Uterus (tissue), 4 donors: ENCODE data around the gene UQCRH. TPM values are rescaled to one million over a fixed set of nuclear protein-coding genes. Genes with fewer than 3 reads are reported as not detected.

Experiments used
- DNase-seq, 2 donors: peaks; one replicate each; pipeline ENCODE4 v3.0.0-alpha.2; 2019 to 2020
- H3K27ac ChIP-seq, 2 donors: fragments of 200-600 bp; sonication (generic); 1 replicate in 1 of 2; 2 replicates in 1 of 2; pipeline ENCODE4 v1.5.1; 2016 to 2018
- H3K27me3 ChIP-seq, 2 donors: fragments of 200-600 bp; sonication (generic); one replicate each; pipeline ENCODE4 v1.5.1; 2018 to 2019; ENCODE audit warnings: control low read depth in 1 of 2
- H3K36me3 ChIP-seq, 2 donors: fragments of 200-600 bp; sonication (generic); one replicate each; pipeline ENCODE4 v1.5.1; 2019; ENCODE audit warnings: control low read depth in 1 of 2
- H3K4me1 ChIP-seq, 2 donors: fragments of 200-600 bp; sonication (generic); one replicate each; pipeline ENCODE4 v1.5.1; 2018 to 2019; ENCODE audit warnings: control low read depth in 1 of 2
- H3K4me3 ChIP-seq, 2 donors: fragments of 200-600 bp; sonication (generic); 1 replicate in 1 of 2; 2 replicates in 1 of 2; pipeline ENCODE4 v1.5.1; 2018 to 2019; ENCODE audit warnings: mild to moderate bottlenecking in 1 of 2
- H3K9me3 ChIP-seq, 2 donors: fragments of 200-600 bp; sonication (generic); one replicate each; pipeline ENCODE4 v1.5.1; 2019; ENCODE audit warnings: control low read depth in 1 of 2
- CTCF ChIP-seq, 4 experiments: fragments of 200-600 bp in 2 of 4; fragments of 450-650 bp in 2 of 4; sonication (generic) in 2 of 4; IDR thresholded peaks; one replicate each; pipeline ENCODE4 v1.5.1; 2016 to 2019; ENCODE audit warnings: antibody characterized with exemption in 4 of 4, mild to moderate bottlenecking in 2 of 4, moderate library complexity in 1 of 4
- POLR2A ChIP-seq, 2 donors: fragments of 450-650 bp; IDR thresholded peaks; one replicate each; pipeline ENCODE4 v1.6.1; 2016; ENCODE audit warnings: antibody characterized with exemption in 2 of 2, mild to moderate bottlenecking in 1 of 2, moderate library complexity in 1 of 2
- intact Hi-C: fragments of 100-400 bp; cut with DNase I; formaldehyde crosslinking; loops from one replicate; pipeline ENCODE4 v1.15.1; 2023; ENCODE audit warnings: low total_unique reads
- total RNA-seq, 4 donors: library from RNA; depleted of rRNA in 3 of 4; stranded (reverse); fragments of >200 nt in 3 of 4; gene quantifications; one replicate each; pipeline versions ENCODE4 v1.1.0 to v1.2.4, GENCODE V29; 2014 to 2023
- donor health status: DM: yes; HTN: yes; CAD: no.

Gene UQCRH
- total RNA-seq, 4 donors from 2014 or later = 111 to 354 (median 296) TPM

- Histone ChIP-seq H3K36me3 (no peaks in the 10 kb centered on the region), H3K27ac (peak overlapping the region; percentile 91 to 97), H3K9me3 (no peaks in the 10 kb centered on the region), H3K27me3 (no peaks in the 10 kb centered on the region), H3K4me3 (no peak overlapping the region), H3K4me1 (no peaks in the 10 kb centered on the region)
- intact Hi-C loops = no loop called here
- no peak for DNase-seq
- TF ChIP-seq POLR2A (IDR thresholded peaks at IDR 0.05) = no peak
- TF ChIP-seq CTCF (IDR thresholded peaks at IDR 0.05) = no peak
These were observed 38.7 kb downstream of the UQCRH start for GRCh38 chr1:46342084-46342656.

GRCh38 chr1:46342677-46343350, 39.3 kb downstream of the UQCRH start:
- TF ChIP-seq POLR2A (IDR thresholded peaks at IDR 0.05) (no peak), CTCF (IDR thresholded peaks at IDR 0.05) (no peak)
- no peaks in the 10 kb centered on the region for H3K36me3 ChIP-seq
- no peaks in the 10 kb centered on the region for H3K27me3 ChIP-seq
- H3K4me1 ChIP-seq = no peaks in the 10 kb centered on the region
- H3K9me3 ChIP-seq = no peaks in the 10 kb centered on the region
- no peak for DNase-seq
- no peak overlapping the region for H3K4me3 ChIP-seq
- no peak overlapping the region for H3K27ac ChIP-seq
- intact Hi-C loops = no loop called here

GRCh38 chr1:46343351-46343695, 39.8 kb downstream of the UQCRH start:
- Histone ChIP-seq H3K27ac (no peak overlapping the region), H3K4me3 (no peak overlapping the region), H3K27me3 (no peaks in the 10 kb centered on the region), H3K4me1 (no peaks in the 10 kb centered on the region), H3K36me3 (no peaks in the 10 kb centered on the region), H3K9me3 (no peaks in the 10 kb centered on the region)
- TF ChIP-seq CTCF (IDR thresholded peaks at IDR 0.05) (no peak), POLR2A (IDR thresholded peaks at IDR 0.05) (no peak)
- intact Hi-C loops = no loop called here
- DNase-seq = no peak

- no peak for DNase-seq
- Histone ChIP-seq H3K4me3 (no peak overlapping the region), H3K4me1 (no peaks in the 10 kb centered on the region), H3K36me3 (no peaks in the 10 kb centered on the region), H3K27me3 (no peaks in the 10 kb centered on the region), H3K9me3 (no peaks in the 10 kb centered on the region), H3K27ac (no peak overlapping the region)
- intact Hi-C loops = no loop called here
- no peak for TF ChIP-seq CTCF (IDR thresholded peaks at IDR 0.05)
- TF ChIP-seq POLR2A (IDR thresholded peaks at IDR 0.05) = no peak
These were observed 40.2 kb downstream of the UQCRH start for GRCh38 chr1:46343705-46344104.

GRCh38 chr1:46344481-46344880, 41.0 kb downstream of the UQCRH start:
- no peak for TF ChIP-seq CTCF (IDR thresholded peaks at IDR 0.05)
- TF ChIP-seq POLR2A (IDR thresholded peaks at IDR 0.05) = no peak
- Histone ChIP-seq H3K27me3 (no peaks in the 10 kb centered on the region), H3K36me3 (no peaks in the 10 kb centered on the region), H3K4me3 (no peak overlapping the region), H3K27ac (no peak overlapping the region), H3K4me1 (no peaks in the 10 kb centered on the region), H3K9me3 (no peaks in the 10 kb centered on the region)
- DNase-seq = no peak
- intact Hi-C loops = no loop called here
